ENCODE results near the gene CDH20.
A peak's percentile ranks its signal among the peaks of the same experiment; 100 is the strongest.

- TF ChIP-seq POLR2A (IDR thresholded peaks at IDR 0.05) = no peak
- TF ChIP-seq, protein P1, sequence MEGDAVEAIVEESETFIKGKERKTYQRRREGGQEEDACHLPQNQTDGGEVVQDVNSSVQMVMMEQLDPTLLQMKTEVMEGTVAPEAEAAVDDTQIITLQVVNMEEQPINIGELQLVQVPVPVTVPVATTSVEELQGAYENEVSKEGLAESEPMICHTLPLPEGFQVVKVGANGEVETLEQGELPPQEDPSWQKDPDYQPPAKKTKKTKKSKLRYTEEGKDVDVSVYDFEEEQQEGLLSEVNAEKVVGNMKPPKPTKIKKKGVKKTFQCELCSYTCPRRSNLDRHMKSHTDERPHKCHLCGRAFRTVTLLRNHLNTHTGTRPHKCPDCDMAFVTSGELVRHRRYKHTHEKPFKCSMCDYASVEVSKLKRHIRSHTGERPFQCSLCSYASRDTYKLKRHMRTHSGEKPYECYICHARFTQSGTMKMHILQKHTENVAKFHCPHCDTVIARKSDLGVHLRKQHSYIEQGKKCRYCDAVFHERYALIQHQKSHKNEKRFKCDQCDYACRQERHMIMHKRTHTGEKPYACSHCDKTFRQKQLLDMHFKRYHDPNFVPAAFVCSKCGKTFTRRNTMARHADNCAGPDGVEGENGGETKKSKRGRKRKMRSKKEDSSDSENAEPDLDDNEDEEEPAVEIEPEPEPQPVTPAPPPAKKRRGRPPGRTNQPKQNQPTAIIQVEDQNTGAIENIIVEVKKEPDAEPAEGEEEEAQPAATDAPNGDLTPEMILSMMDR (IDR thresholded peaks at IDR 0.05) = peak; percentile 93 to 99 (median 96)
Measured at GRCh38 chr18:61581578-61582201, 248.5 kb downstream of the CDH20 start.

Measured in uterus (tissue), 2 donors.